ENCODE data around the gene GAB2. TPM values are rescaled to one million over a fixed set of nuclear protein-coding genes. Genes with fewer than 3 reads are reported as not detected.

Gene GAB2
- total RNA-seq, 1 experiment from 2014 or later: 10.6 TPM

DNA sequence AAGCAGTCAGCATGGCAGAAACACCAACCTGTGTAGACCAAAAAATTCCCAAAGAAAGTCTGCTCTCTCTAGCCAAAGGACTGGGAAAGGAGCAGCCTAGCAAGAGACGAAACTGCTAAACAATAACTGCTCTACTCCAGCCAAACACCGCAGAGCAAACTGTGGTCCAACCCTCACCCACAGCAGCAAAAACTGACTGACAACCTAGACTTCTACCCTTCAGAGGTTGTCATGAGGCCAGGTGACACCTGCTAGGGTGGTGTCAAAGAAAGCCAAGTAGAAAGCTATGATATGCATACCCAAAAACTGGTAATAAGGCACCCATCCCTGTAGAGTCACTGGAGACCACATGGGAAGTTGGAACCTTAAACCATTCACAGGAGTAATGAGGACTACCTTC is 11.8 kb downstream of the GAB2 start:
- no peak overlapping the region for H3K4me3 Mint-ChIP-seq (ENCODE audit: low read depth, unreplicated experiment)
- BruUV-seq (replicated peaks): no TSS peak
- no peak for DNase-seq
- H3K36me3 Mint-ChIP-seq (ENCODE audit: insufficient read depth, unreplicated experiment): no peaks in the 10 kb centered on the region
- H3K27ac Mint-ChIP-seq (ENCODE audit: unreplicated experiment): no peak overlapping the region
- H3K27me3 Mint-ChIP-seq (ENCODE audit: unreplicated experiment): no peaks in the 10 kb centered on the region
- intact Hi-C loops (cut with micrococcal nuclease; ENCODE audit: unreplicated experiment): loop anchor here (10.0 kb wide), 1 partner anchor 61 kb away; no protein-coding TSS in a partner anchor
- CTCF ChIA-PET: no interaction called here
- peaks cover 8% of the 10 kb centered on the region for H3K9me3 Mint-ChIP-seq (ENCODE audit: low read depth, unreplicated experiment)
- H3K4me1 Mint-ChIP-seq (ENCODE audit: low read depth, unreplicated experiment): no peaks in the 10 kb centered on the region
- TF ChIP-seq, protein P1, sequence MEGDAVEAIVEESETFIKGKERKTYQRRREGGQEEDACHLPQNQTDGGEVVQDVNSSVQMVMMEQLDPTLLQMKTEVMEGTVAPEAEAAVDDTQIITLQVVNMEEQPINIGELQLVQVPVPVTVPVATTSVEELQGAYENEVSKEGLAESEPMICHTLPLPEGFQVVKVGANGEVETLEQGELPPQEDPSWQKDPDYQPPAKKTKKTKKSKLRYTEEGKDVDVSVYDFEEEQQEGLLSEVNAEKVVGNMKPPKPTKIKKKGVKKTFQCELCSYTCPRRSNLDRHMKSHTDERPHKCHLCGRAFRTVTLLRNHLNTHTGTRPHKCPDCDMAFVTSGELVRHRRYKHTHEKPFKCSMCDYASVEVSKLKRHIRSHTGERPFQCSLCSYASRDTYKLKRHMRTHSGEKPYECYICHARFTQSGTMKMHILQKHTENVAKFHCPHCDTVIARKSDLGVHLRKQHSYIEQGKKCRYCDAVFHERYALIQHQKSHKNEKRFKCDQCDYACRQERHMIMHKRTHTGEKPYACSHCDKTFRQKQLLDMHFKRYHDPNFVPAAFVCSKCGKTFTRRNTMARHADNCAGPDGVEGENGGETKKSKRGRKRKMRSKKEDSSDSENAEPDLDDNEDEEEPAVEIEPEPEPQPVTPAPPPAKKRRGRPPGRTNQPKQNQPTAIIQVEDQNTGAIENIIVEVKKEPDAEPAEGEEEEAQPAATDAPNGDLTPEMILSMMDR (IDR thresholded peaks at IDR 0.05; ENCODE audit: unreplicated experiment): no peak

DNA sequence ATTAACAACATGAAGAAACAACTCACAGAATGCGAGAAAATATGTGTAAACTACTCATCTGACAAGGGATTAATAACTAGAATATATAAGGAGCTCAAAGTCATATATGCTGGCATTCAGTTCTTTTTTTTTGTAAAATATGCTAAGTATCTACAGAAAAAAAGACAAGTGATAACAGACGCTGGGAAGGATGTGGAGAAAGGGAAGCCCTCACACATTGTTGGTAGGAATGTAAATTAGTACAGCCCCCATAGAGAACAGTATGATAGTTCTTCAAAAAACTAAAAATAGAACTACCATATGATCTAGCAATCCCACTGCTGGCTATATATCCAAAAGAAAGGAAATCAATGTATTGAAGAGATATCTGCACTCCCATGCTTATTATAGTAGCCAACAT is 13.8 kb downstream of the GAB2 start:
- no TSS peak for BruUV-seq (replicated peaks)
- Mint-ChIP-seq H3K9me3 (ENCODE audit: low read depth, unreplicated experiment) (peaks cover 8% of the 10 kb centered on the region), H3K27me3 (ENCODE audit: unreplicated experiment) (no peaks in the 10 kb centered on the region), H3K4me3 (ENCODE audit: low read depth, unreplicated experiment) (no peak overlapping the region), H3K36me3 (ENCODE audit: insufficient read depth, unreplicated experiment) (no peaks in the 10 kb centered on the region), H3K27ac (ENCODE audit: unreplicated experiment) (no peak overlapping the region), H3K4me1 (ENCODE audit: low read depth, unreplicated experiment) (no peaks in the 10 kb centered on the region)
- CTCF ChIA-PET: no interaction called here
- TF ChIP-seq, protein P1 (IDR thresholded peaks at IDR 0.05; ENCODE audit: unreplicated experiment): no peak
- intact Hi-C loops (cut with micrococcal nuclease; ENCODE audit: unreplicated experiment): loop anchor here (10.0 kb wide), 1 partner anchor 59 kb away; no protein-coding TSS in a partner anchor
- no peak for DNase-seq

DNA sequence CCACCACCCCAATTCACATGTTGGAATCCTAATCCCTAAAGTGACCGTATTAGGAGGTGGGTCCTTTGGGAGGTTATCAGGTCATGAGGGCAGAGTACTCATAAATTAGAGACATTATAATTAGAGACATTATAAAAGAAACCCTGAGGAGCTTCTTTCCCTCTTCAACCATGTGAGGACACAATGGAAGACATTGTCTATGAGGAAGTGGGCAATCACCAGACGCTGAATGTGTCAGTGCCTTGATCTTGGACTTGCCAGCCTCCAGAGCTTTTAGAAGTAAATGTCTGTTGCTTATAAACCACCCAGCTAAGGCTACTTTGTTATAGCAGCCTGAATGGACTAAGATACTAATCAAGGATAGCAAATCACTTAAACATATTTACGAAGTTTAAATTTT is 14.8 kb downstream of the GAB2 start:
- Mint-ChIP-seq H3K36me3 (ENCODE audit: insufficient read depth, unreplicated experiment) (no peaks in the 10 kb centered on the region), H3K27me3 (ENCODE audit: unreplicated experiment) (no peaks in the 10 kb centered on the region), H3K4me3 (ENCODE audit: low read depth, unreplicated experiment) (no peak overlapping the region), H3K27ac (ENCODE audit: unreplicated experiment) (no peak overlapping the region), H3K9me3 (ENCODE audit: low read depth, unreplicated experiment) (peaks cover 8% of the 10 kb centered on the region), H3K4me1 (ENCODE audit: low read depth, unreplicated experiment) (no peaks in the 10 kb centered on the region)
- no peak for DNase-seq
- intact Hi-C loops (cut with micrococcal nuclease; ENCODE audit: unreplicated experiment): loop anchor here (10.0 kb wide), 1 partner anchor 58 kb away; no protein-coding TSS in a partner anchor
- no TSS peak for BruUV-seq (replicated peaks)
- CTCF ChIA-PET: interaction anchor here (0.6 kb wide), 1 partner anchor 315 kb away, joined by 3 read pairs; no protein-coding TSS in a partner anchor
- TF ChIP-seq, protein P1 (IDR thresholded peaks at IDR 0.05; ENCODE audit: unreplicated experiment): no peak

DNA sequence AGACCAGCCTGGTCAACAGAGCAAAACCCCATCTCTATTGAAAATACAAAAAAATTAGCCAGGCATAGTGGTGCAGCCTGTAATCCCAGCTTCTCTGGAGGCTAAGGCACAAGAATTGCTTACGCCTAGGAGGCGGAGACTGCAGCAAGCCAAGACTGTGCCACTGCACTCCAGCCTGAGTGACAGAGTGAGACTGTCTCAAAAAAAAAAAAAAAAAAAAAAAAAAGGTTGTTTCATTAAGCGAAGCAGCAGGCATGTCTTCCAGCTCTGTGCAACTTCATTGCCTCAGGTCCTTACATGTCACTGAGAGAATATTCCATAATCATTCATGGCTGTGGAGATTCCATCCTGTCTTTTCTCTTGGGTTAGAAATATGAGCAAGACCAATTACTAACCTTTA is 16.9 kb downstream of the GAB2 start:
- no peak overlapping the region for H3K4me3 Mint-ChIP-seq (ENCODE audit: low read depth, unreplicated experiment)
- no peak for DNase-seq
- no peak overlapping the region for H3K27ac Mint-ChIP-seq (ENCODE audit: unreplicated experiment)
- H3K27me3 Mint-ChIP-seq (ENCODE audit: unreplicated experiment): no peaks in the 10 kb centered on the region
- no peaks in the 10 kb centered on the region for H3K4me1 Mint-ChIP-seq (ENCODE audit: low read depth, unreplicated experiment)
- H3K9me3 Mint-ChIP-seq (ENCODE audit: low read depth, unreplicated experiment): no peaks in the 10 kb centered on the region
- intact Hi-C loops (cut with micrococcal nuclease; ENCODE audit: unreplicated experiment): loop anchor here (10.0 kb wide), 1 partner anchor 56 kb away; no protein-coding TSS in a partner anchor
- TF ChIP-seq, protein P1 (IDR thresholded peaks at IDR 0.05; ENCODE audit: unreplicated experiment): no peak
- CTCF ChIA-PET: interaction anchor here (0.6 kb wide), 1 partner anchor 9 kb away, joined by 10 read pairs; no protein-coding TSS in a partner anchor
- H3K36me3 Mint-ChIP-seq (ENCODE audit: insufficient read depth, unreplicated experiment): no peaks in the 10 kb centered on the region
- no TSS peak for BruUV-seq (replicated peaks)

All from Calu3 (cell line).